NCI-H1417 treated with DMSO at 0.1 percent for 48 hours (cell line): ENCODE measurements around the gene HIVEP3.
"Not testable (repeated sequence)": the region's sequence is repeated elsewhere in the genome, so short reads cannot be mapped to it uniquely, and the experiment has no call there.

Experiments used
- DNase-seq: peaks from one replicate; lab custom pipeline; 2025; lab: John Stamatoyannopoulos, UW

Gene HIVEP3

GRCh38 chr1:41712081-41712480, 206.6 kb downstream of the HIVEP3 start:
- no peak for DNase-seq

DNA sequence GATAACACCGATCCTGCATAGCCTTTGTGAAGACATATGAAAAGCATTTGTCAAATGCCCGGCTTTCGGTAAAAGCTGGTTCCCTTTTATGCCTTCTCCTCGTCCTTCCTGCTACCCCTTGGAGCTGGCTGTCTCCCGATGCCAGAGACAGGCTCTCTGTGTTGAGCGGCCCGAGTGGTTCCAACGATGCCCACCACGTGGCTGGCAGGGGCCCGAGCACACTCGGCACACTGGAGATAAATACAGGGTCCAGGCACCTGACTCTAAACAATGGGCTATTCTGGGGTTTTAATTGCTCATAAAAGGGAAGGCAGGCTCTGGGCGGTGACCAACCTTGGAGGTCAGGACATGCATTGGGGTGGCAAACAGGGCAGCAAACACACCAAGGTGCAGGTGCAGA, 207.1 kb downstream of the HIVEP3 start:
- no peak for DNase-seq

- DNase-seq: no peak
These were observed 207.7 kb downstream of the HIVEP3 start for GRCh38 chr1:41710980-41711379.

- DNase-seq: no peak
These were observed 208.8 kb downstream of the HIVEP3 start for GRCh38 chr1:41709873-41710272.

DNA sequence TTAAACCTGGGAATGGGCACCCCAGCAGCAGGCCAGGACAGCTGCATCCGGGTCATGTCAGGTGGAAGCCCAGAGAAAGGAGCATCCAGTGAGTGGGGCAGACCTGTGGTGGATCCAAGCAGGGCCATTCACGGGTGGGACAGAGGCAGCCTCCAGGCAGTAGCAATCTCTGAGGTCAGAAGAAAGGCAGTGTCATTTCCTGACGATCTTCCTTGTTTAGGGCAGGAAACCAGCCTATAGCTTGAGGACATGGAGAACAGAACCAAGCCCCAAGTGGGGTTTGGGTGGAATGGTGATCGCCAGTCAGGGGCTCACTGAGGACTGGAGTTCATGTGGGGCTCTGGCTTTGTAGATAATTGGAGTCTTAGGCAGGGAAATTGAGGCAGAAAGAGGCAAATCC, 209.4 kb downstream of the HIVEP3 start:
- no peak for DNase-seq

GRCh38 chr1:41708332-41708731, 210.4 kb downstream of the HIVEP3 start:
- no peak for DNase-seq

DNA sequence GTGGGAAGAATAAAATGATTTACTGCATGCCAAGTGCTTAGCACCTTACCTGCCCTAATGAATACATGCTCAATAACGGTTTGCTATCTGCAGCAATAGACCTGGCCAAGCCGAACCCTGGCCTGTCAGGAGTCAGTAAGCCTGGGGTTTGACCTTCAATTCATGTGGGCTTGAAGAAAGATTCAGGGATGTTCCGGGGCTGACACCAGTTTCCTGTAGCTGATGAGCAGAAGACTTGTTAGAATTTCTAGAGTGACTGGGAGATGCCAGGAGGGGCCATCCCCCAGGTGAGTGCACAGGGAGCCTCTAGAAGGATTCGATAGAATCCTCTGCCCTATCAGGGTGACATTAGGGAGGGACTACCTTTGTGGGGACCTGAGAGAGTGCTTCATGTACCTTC, 210.9 kb downstream of the HIVEP3 start:
- no peak for DNase-seq

DNA sequence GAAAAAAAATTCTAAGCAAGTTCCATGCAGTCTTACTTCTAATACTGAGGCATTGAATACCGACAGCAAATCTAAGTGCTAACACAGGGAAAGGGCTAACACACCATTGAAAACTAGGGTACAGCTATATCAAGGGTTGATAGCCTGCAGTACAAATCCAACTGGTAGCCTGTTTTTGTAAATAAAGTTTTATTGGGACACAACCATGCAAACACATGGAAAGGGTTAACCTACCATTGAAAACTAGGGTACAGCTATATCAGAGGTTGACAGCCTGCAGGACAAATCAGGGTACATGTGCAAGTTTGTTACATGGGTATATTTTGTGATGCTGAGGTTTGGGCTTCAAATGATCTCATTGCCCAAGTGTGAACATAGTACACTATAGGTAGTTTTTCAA, 212.9 kb downstream of the HIVEP3 start:
- DNase-seq: no peak

GRCh38 chr1:41704196-41704595, 214.5 kb downstream of the HIVEP3 start:
- no peak for DNase-seq

GRCh38 chr1:41702771-41703170, 216.0 kb downstream of the HIVEP3 start:
- no peak for DNase-seq

GRCh38 chr1:41700986-41701535, 217.7 kb downstream of the HIVEP3 start:
- DNase-seq: no peak

DNA sequence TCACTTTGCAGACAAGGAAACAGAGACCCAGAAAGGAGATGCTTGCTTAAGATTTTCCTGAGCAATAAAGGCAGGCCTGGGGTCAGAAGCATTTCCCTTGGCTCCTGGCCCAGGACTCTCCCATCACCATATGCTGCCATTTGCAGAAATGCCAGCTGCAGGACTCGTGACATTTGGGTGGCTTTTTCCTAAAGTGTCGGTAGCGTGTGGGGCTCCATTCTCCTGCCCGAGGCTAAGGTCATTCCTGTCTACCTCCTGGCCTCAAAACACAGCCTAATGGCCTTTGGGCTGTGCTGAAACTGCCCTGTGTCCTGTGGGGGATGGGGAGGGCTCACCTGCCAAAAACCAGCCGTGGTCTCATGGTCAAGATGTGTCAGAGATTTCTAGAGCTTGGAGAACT, 218.1 kb downstream of the HIVEP3 start:
- DNase-seq: no peak

DNA sequence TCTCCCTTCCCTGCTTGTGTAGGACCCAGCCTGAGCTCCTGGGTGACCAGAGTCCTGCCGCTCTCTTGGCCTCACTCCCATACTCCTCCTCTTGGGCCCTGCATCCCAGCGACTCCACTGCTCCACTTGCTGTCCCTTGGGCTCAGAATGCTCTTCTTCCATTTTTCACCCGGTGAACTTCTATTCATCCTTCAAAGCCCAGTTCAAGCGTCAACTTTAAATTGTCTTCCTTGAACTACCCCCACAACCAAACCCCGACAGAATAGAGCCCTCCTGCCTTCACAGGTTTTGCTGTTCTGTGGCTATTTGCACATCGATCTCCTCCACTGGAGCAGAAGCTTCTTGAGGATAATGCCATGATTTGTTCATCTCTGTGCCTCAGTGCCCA, 218.9 kb downstream of the HIVEP3 start:
- DNase-seq: no peak

DNA sequence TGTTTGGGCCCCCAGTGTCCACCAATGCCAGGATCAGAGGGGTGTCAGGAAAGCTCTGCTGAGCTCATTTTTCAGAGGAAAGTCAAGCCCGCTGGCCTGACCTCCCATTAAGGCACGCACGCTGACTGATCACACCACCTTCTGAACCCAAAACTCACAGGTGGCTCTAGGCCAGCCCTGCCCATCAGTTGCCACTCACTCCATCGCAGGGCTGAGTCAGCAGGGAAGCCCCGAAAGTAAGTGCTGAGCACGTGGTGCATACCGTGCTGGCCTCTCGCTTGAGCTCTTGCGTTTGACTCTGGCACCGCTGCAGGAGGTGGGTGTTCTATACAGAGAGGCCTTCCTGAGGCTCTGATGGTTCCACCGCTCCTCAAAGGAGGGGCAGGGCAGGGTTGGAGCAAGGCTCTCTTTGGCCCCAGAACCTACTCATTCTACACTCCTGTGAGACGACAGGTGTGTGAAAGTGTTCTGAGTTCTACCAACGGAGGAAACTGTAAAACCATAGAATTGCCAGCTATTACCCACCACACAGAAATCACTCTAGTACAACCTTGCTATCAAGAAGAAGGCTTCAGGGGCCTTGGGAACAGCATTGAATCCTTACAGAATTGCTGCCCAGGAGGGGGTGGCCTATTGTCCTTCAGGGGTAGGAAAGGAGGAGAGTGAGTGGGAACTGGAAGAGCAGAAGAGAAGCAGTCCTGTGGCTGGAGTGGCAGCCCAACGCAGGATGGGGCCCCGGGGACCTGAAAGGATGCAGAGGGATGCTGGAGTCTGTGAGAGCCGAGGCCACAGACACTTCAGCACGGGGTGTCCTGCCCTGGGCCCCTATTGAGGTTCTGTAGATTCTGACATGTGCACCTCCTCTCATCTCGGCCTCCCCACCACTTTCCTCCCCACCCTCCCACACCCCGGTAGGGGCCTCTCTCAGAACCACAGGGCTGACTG, 219.5 kb downstream of the HIVEP3 start:
- DNase-seq: no peak

DNA sequence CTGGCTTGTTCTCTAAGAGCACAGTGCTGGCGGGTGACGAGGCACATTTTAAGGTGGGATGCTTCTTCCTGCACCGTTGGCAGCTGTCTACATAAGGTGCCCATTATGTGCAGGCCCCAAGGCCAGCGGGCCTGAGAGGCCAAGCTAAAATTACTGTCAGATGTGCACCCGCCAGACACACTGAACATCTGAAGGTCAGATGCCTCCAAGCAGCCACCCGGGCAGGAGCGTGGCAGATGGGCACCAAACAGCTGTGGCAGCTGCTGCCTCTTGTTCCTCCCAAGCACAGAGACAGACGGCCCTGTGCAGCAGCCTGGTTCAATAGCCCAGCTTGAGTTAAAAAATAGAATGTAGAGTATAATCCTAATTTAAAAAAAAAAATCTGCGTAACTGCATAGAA, 222.3 kb downstream of the HIVEP3 start:
- no peak for DNase-seq

DNA sequence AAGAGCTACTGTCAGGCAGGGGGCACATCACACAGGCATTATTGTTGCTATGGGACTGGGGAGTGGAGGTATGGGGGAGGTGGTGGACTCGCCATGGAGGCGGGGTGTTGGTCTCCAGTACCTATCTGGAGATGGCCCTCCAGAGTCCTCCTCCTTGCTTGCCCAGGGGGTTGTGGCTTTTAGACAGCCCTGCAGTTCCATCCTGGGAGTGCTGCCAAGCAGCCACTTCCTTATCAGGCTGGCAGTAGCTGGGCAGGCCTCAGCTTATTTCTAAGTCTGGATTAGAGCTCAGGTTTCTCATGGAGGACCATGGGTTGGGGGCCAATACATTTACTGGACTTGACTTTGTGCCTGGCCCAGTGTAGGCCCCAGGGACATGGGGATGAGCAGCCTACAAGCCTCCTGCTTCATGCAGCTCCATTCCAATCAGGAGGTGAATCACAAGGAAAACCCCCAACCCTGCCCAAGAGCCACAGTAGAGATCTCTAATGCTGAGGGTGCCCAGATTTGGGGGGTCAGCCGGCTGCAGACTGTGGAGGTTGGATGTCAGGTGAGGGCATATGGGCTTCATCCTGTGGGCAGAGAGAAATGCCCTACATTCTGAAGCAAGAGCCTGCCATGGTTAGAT, 223.5 kb downstream of the HIVEP3 start:
- DNase-seq: no peak

GRCh38 chr1:41691966-41692365, 226.8 kb downstream of the HIVEP3 start:
- DNase-seq: not testable (repeated sequence)

GRCh38 chr1:41691424-41691823, 227.3 kb downstream of the HIVEP3 start:
- DNase-seq: no peak

DNA sequence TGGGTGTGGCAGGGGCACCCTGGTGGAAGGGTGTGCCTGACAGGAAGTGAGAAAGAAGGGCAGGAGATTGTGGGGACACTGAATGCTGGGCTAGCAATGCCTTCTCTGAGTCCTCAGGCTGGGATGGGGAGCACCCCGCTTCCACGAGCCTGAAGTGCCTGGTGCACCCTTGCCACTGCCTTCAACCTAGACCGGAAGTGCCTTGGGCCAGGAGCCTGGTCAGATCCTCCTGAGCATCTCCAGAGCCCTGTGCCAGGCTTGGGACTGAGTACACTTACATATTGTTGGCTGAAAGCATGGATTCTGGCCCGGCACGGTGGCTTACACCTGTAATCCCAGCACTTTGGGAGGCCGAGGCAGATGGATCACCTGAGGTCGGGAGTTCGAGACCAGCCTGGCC, 228.4 kb downstream of the HIVEP3 start:
- DNase-seq: no peak

GRCh38 chr1:41689558-41689981, 229.2 kb downstream of the HIVEP3 start:
- DNase-seq: no peak

DNA sequence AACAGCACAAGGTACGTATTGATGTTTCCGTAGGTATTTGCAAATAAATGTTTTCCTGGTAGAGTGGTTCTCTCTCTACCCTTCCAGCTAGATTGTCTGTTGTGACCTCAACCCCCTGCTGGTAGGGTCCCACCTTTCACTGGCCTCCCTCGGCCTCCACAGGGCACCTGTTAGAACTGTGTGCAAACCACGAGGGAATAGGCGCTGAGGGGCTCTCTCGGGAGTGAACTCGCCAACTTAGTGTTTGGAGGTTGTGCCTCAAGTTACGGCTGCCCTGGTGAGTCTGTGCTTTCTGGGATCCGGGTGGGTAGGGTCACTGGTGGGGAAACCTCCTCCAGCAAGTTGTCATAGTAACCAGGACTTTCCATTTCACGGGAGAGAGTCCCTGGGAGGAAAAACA, 229.6 kb downstream of the HIVEP3 start:
- DNase-seq: no peak

- DNase-seq: no peak
These were observed 231.7 kb downstream of the HIVEP3 start for GRCh38 chr1:41687007-41687406.
